HepG2 (cell line): ENCODE data around the gene UNC13D. TPM values are rescaled to one million over a fixed set of nuclear protein-coding genes. Genes with fewer than 3 reads are reported as not detected.

Experiments
- ATAC-seq: fragments of 200-7000 bp; cut with Tn5 transposase; 3 replicates; pipeline ENCODE4 v1.9.1; 2020; ENCODE audit warnings: mild to moderate bottlenecking, moderate library complexity
- BruUV-seq: library from RNA; stranded (reverse); fragments of 400-500 nt; replicated peaks from 2 replicates; lab custom pipeline; 2021; lab: Mats Ljungman, UMichigan
- CTCF ChIA-PET: fragments of 300-600 bp; formaldehyde crosslinking; extraction: SDS; loops from one replicate; lab custom pipeline; 2021; ENCODE audit warnings: low total read pairs, inconsistent platforms, low intra/inter-chr PET ratio; lab: Yijun Ruan, JAX
- POLR2A ChIA-PET: fragments of 350-600 bp; sonication (Branson Sonifier 250); formaldehyde crosslinking; loops from one replicate; lab custom pipeline; 2020; ENCODE audit warnings: antibody characterized with exemption, inconsistent platforms; lab: Yijun Ruan, JAX
- DNase-seq: peaks from one replicate; pipeline ENCODE4 v3.0.0-alpha.2; 2015; ENCODE audit warnings: low spot score
- FAIRE-seq: peaks from 3 replicates; lab custom pipeline; 2011; peaks lifted over from hg19 to GRCh38; lab: Jason Lieb, UNC
- H2AFZ ChIP-seq: one replicate; pipeline ENCODE4 v1.6.1; 2011; ENCODE audit warnings: low read length, inconsistent platforms
- H3K27ac ChIP-seq: fragments of 300-600 bp; 3 replicates; pipeline ENCODE4 v1.8.0; 2011; ENCODE audit warnings: mixed run types, mild to moderate bottlenecking, mixed read lengths, low read length, inconsistent platforms; ENCODE audit not compliant: insufficient read depth; ENCODE audit errors: extremely low read length
- H3K27me3 ChIP-seq, 2 experiments: fragments of 200-600 bp in 1 of 2; 2 replicates in 1 of 2; 3 replicates in 1 of 2; pipeline versions ENCODE4 v1.6.0 to v1.8.0; 2011; ENCODE audit warnings: low read length in 2 of 2, mild to moderate bottlenecking in 2 of 2, moderate library complexity in 2 of 2, inconsistent platforms in 1 of 2; ENCODE audit not compliant: insufficient read depth in 2 of 2, control insufficient read depth in 1 of 2
- H3K36me3 ChIP-seq, 2 experiments: fragments of 200-600 bp in 1 of 2; replicated peaks in 1 of 2; 2 replicates in 1 of 2; 3 replicates in 1 of 2; pipeline versions ENCODE4 v1.5.1 to v1.8.0; 2011; ENCODE audit warnings: low read length in 2 of 2, inconsistent platforms in 1 of 2; ENCODE audit not compliant: insufficient read depth in 2 of 2, control insufficient read depth in 1 of 2
- H3K4me1 ChIP-seq: 2 replicates; pipeline ENCODE4 v1.5.1; 2012; ENCODE audit warnings: low read length, inconsistent platforms; ENCODE audit not compliant: insufficient read depth
- H3K4me2 ChIP-seq: 2 replicates; pipeline ENCODE4 v1.6.0; 2011; ENCODE audit warnings: low read depth, low read length, inconsistent platforms
- H3K4me3 ChIP-seq, 3 experiments: fragments of 200-600 bp in 1 of 3; sonication (generic), shearing (Covaris generic) in 1 of 3; replicated peaks in 1 of 3; 2 replicates each; pipeline ENCODE4 v1.5.1; 2011 to 2016; ENCODE audit warnings: low read length in 3 of 3, inconsistent platforms in 2 of 3, low read depth in 2 of 3, mild to moderate bottlenecking in 2 of 3, control low read depth in 1 of 3, mixed read lengths in 1 of 3; ENCODE audit not compliant: insufficient read depth in 1 of 3
- H3K79me2 ChIP-seq: one replicate; pipeline ENCODE4 v1.6.1; 2011; ENCODE audit warnings: low read length, inconsistent platforms; ENCODE audit not compliant: insufficient read depth
- H3K9ac ChIP-seq: 2 replicates; pipeline ENCODE4 v1.6.0; 2011; ENCODE audit warnings: mild to moderate bottlenecking, low read depth, low read length, inconsistent platforms; ENCODE audit not compliant: insufficient read depth
- H3K9me3 ChIP-seq: 2 replicates; pipeline ENCODE4 v1.5.1; 2012; ENCODE audit warnings: mild to moderate bottlenecking, low read length
- H4K20me1 ChIP-seq: 2 replicates; pipeline ENCODE4 v1.6.0; 2011; ENCODE audit warnings: inconsistent platforms, mild to moderate bottlenecking, low read length, moderate library complexity; ENCODE audit not compliant: insufficient read depth
- GPN1 ChIP-seq: sonication (generic); formaldehyde crosslinking; IDR thresholded peaks from 2 replicates; pipeline ENCODE4 v1.5.1; 2020; ENCODE audit warnings: missing genetic modification reagents, borderline replicate concordance
- KAT8 ChIP-seq: IDR thresholded peaks from 2 replicates; pipeline ENCODE4 v1.6.1; 2016; ENCODE audit warnings: missing genetic modification reagents, missing compliant biosample characterization
- MAF1 ChIP-seq: sonication (generic); formaldehyde crosslinking; IDR thresholded peaks from 2 replicates; pipeline ENCODE4 v1.5.0; 2020; ENCODE audit warnings: missing genetic modification reagents, borderline replicate concordance
- MATR3 ChIP-seq: sonication (generic); formaldehyde crosslinking; IDR thresholded peaks from 2 replicates; pipeline ENCODE4 v1.4.0; 2020; ENCODE audit warnings: missing genetic modification reagents
- MEIS1 ChIP-seq: sonication (generic); formaldehyde crosslinking; IDR thresholded peaks from 2 replicates; pipeline ENCODE4 v1.9.0; 2021; ENCODE audit warnings: mild to moderate bottlenecking, missing genetic modification reagents, moderate library complexity, borderline replicate concordance
- MTF2 ChIP-seq: sonication (generic); formaldehyde crosslinking; IDR thresholded peaks from 2 replicates; pipeline ENCODE4 v1.5.0; 2020; ENCODE audit warnings: missing genetic modification reagents, borderline replicate concordance
- NCOA1 ChIP-seq: sonication (generic); formaldehyde crosslinking; IDR thresholded peaks from 2 replicates; pipeline ENCODE4 v1.9.0; 2021; ENCODE audit warnings: missing genetic modification reagents
- NR2C2 ChIP-seq: sonication (generic); formaldehyde crosslinking; IDR thresholded peaks from 2 replicates; pipeline ENCODE4 v1.4.0; 2020; ENCODE audit warnings: missing genetic modification reagents, mild to moderate bottlenecking, moderate library complexity, borderline replicate concordance
- RFX5 ChIP-seq: IDR thresholded peaks from 2 replicates; pipeline ENCODE4 v1.6.1; 2011; ENCODE audit warnings: low read depth, low read length, improper control_type of control experiment
- ZBED4 ChIP-seq: sonication (generic); formaldehyde crosslinking; IDR thresholded peaks from 2 replicates; pipeline ENCODE4 v1.4.0; 2020; ENCODE audit warnings: missing genetic modification reagents, borderline replicate concordance
- ZNF557 ChIP-seq: sonication (generic); formaldehyde crosslinking; IDR thresholded peaks from 2 replicates; pipeline ENCODE4 v1.4.0; 2020; ENCODE audit warnings: missing genetic modification reagents
- WGBS: methylation state at CpG from one replicate; pipeline ENCODE4 v1.1.6; 2017; ENCODE audit warnings: low lambda C conversion rate; 5-methylcytosine and 5-hydroxymethylcytosine counted together
- in situ Hi-C: cut with HindIII; loops from 2 replicates; pipeline ENCODE4 v1.10.0; 2017; ENCODE audit warnings: low pct_unique_long_range_greater_than_20kb; ENCODE audit not compliant: extremely low pct_ligation_motif_present
- intact Hi-C: fragments of 100-400 bp; cut with micrococcal nuclease; formaldehyde crosslinking; loops from one replicate; pipeline ENCODE4 v1.10.0; 2022; ENCODE audit not compliant: unreplicated experiment
- polyA plus RNA-seq, 8 experiments: library from polyadenylated mRNA; depleted of rRNA in 3 of 8; stranded (reverse) in 7 of 8; unstranded in 1 of 8; fragments of >200 nt; fragmentation: Illumina TruSeq in 4 of 8; extraction: Trizol in 4 of 8; gene quantifications; 2 replicates each; pipeline versions ENCODE4 v1.2.1 to v1.2.3, GENCODE V29; 2011 to 2016; ENCODE audit warnings: low read depth in 4 of 8, missing spikeins in 1 of 8, mixed read lengths in 1 of 8; ENCODE audit not compliant: insufficient read depth in 1 of 8
- total RNA-seq, 5 experiments: library from RNA; depleted of rRNA; stranded (reverse); fragments of >200 nt; fragmentation: Illumina TruSeq; extraction: Trizol; gene quantifications; 2 replicates each; pipeline ENCODE4 v1.2.3, GENCODE V29; 2016; ENCODE audit warnings: low read depth in 1 of 5
- TF ChIP-seq, protein P1 (sequence below): sonication (generic); formaldehyde crosslinking; IDR thresholded peaks from 2 replicates; pipeline ENCODE4 v1.9.0; 2021; ENCODE audit warnings: missing genetic modification reagents, borderline replicate concordance
- TF ChIP-seq, protein P2 (sequence below): sonication (generic); formaldehyde crosslinking; IDR thresholded peaks from 2 replicates; pipeline ENCODE4 v1.4.0; 2020; ENCODE audit warnings: missing genetic modification reagents

UNC13D gene
- total and polyA plus RNA-seq, 2 of the 13 experiments (the other 11 are each of a cell fraction or from before 2014, with no cell fraction given): 29.7 to 42.7 TPM

DNA sequence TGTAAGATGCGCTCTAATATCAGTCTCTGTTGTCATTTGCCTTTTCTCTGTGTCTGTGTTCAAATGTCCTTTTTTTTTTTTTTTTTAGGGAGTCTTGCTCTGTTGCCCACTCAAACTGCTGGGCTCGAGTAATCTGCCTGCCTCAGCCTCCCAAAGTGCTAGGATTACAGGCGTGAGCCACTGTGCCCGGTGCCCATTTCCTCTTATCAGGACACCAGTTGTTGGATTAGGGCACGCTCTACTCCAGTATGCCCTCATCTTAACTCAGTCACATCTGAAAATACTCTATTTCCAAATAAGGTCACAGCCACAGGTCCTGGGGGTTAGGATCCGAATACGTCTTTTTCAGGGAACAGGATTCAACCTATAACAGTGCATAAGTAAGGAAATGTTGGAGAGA, 36.1 kb upstream of the UNC13D start:
- H3K4me2 ChIP-seq: no peak overlapping the region
- H3K79me2 ChIP-seq: peaks cover 20% of the 10 kb centered on the region
- peaks cover 0 to 4% of the 10 kb centered on the region in 2 experiments; a peak in 2 of 5 replicates for H3K36me3 ChIP-seq
- intact Hi-C loops (no loop called here), in situ Hi-C loops (no loop called here)
- DNase-seq (no peak), ATAC-seq (no peak), FAIRE-seq (no peak)
- no peaks in the 10 kb centered on the region for H3K27me3 ChIP-seq
- BruUV-seq: no TSS peak
- 70% methylated on average over 7 of the region's 7 CpGs for WGBS
- ChIA-PET CTCF (no interaction called here), POLR2A (interaction anchor here (5.1 to 13.8 kb wide), 4 partner anchors 12 to 23 kb away, joined by 66 to 454 read pairs (median 246); partner anchors contain the start of genes MRPL38, TRIM65 and WBP2)
- peaks cover 26% of the 10 kb centered on the region for H3K4me1 ChIP-seq
- H3K4me3 ChIP-seq: no peak overlapping the region
- H2AFZ ChIP-seq: no peak overlapping the region
- H4K20me1 ChIP-seq: no peaks in the 10 kb centered on the region
- TF ChIP-seq MATR3 (CRISPR knock-in tag) (no peak), MTF2 (CRISPR knock-in tag) (no peak), ZNF557 (no peak), NCOA1 (CRISPR knock-in tag) (no peak), MEIS1 (CRISPR knock-in tag) (no peak), KAT8 (CRISPR knock-in tag) (no peak), MAF1 (CRISPR knock-in tag) (no peak), NR2C2 (CRISPR knock-in tag) (no peak), RFX5 (no peak), GPN1 (CRISPR knock-in tag) (no peak), ZBED4 (CRISPR knock-in tag) (no peak)
- TF ChIP-seq, protein P1, sequence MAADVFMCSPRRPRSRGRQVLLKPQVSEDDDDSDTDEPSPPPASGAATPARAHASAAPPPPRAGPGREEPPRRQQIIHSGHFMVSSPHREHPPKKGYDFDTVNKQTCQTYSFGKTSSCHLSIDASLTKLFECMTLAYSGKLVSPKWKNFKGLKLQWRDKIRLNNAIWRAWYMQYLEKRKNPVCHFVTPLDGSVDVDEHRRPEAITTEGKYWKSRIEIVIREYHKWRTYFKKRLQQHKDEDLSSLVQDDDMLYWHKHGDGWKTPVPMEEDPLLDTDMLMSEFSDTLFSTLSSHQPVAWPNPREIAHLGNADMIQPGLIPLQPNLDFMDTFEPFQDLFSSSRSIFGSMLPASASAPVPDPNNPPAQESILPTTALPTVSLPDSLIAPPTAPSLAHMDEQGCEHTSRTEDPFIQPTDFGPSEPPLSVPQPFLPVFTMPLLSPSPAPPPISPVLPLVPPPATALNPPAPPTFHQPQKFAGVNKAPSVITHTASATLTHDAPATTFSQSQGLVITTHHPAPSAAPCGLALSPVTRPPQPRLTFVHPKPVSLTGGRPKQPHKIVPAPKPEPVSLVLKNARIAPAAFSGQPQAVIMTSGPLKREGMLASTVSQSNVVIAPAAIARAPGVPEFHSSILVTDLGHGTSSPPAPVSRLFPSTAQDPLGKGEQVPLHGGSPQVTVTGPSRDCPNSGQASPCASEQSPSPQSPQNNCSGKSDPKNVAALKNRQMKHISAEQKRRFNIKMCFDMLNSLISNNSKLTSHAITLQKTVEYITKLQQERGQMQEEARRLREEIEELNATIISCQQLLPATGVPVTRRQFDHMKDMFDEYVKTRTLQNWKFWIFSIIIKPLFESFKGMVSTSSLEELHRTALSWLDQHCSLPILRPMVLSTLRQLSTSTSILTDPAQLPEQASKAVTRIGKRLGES (CRISPR knock-in tag): no peak
- TF ChIP-seq, protein P2, sequence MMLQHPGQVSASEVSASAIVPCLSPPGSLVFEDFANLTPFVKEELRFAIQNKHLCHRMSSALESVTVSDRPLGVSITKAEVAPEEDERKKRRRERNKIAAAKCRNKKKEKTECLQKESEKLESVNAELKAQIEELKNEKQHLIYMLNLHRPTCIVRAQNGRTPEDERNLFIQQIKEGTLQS (CRISPR knock-in tag): no peak
- H3K27ac ChIP-seq: no peak overlapping the region
- no peaks in the 10 kb centered on the region for H3K9me3 ChIP-seq
- no peak overlapping the region for H3K9ac ChIP-seq
